Glutamatergic neuron (in vitro differentiated cells): ENCODE measurements around the gene RIOK3. TPM values are rescaled to one million over a fixed set of nuclear protein-coding genes. Genes with fewer than 3 reads are reported as not detected.

ENCODE experiments used
- DNase-seq: peaks from one replicate; pipeline ENCODE4 v3.0.0; 2022
- H3K27ac Mint-ChIP-seq: one replicate; pipeline ENCODE4 v1.8.0; 2020; ENCODE audit warnings: mild to moderate bottlenecking, mixed read lengths, inconsistent platforms; ENCODE audit not compliant: unreplicated experiment
- H3K27me3 Mint-ChIP-seq: one replicate; pipeline ENCODE4 v1.8.0; 2020; ENCODE audit warnings: mild to moderate bottlenecking, moderate library complexity, mixed read lengths, inconsistent platforms; ENCODE audit not compliant: unreplicated experiment
- H3K36me3 Mint-ChIP-seq: one replicate; pipeline ENCODE4 v1.8.0; 2020; ENCODE audit warnings: mild to moderate bottlenecking, mixed read lengths, inconsistent platforms; ENCODE audit not compliant: unreplicated experiment
- H3K4me1 Mint-ChIP-seq: one replicate; pipeline ENCODE4 v1.8.0; 2020; ENCODE audit warnings: mild to moderate bottlenecking, low read depth, mixed read lengths, inconsistent platforms; ENCODE audit not compliant: unreplicated experiment
- H3K4me3 Mint-ChIP-seq: one replicate; pipeline ENCODE4 v1.8.0; 2020; ENCODE audit warnings: mild to moderate bottlenecking, mixed read lengths, inconsistent platforms; ENCODE audit not compliant: unreplicated experiment
- H3K9me3 Mint-ChIP-seq: one replicate; pipeline ENCODE4 v1.8.0; 2020; ENCODE audit warnings: mild to moderate bottlenecking, moderate library complexity, mixed read lengths, inconsistent platforms; ENCODE audit not compliant: unreplicated experiment
- CTCF ChIP-seq: fragments of 200-600 bp; sonication (generic); IDR thresholded peaks from one replicate; pipeline ENCODE4 v1.5.0; 2021; ENCODE audit not compliant: partially characterized antibody, unreplicated experiment
- total RNA-seq: library from RNA; stranded (reverse); fragmentation: NEBNext Ultra II Directional; extraction: Animal tissue kit (Norgen Biotek cat#: 25700); gene quantifications from one replicate; pipeline ENCODE4 v1.2.1, GENCODE V29; 2021; ENCODE audit not compliant: unreplicated experiment

The RIOK3 gene
- total RNA-seq, 1 donor from 2014 or later = 105 TPM

GRCh38 chr18:23501626-23502025 lies 48.5 kb downstream of the RIOK3 start:
- Mint-ChIP-seq H3K4me1 (peaks cover 12% of the 10 kb centered on the region), H3K36me3 (no peaks in the 10 kb centered on the region), H3K27me3 (peaks cover 2% of the 10 kb centered on the region), H3K27ac (no peak overlapping the region), H3K4me3 (peak overlapping the region; percentile 36), H3K9me3 (peaks cover 7% of the 10 kb centered on the region)
- no peak for TF ChIP-seq CTCF
- no peak for DNase-seq

GRCh38 chr18:23502516-23503037 lies 49.5 kb downstream of the RIOK3 start:
- no peaks in the 10 kb centered on the region for H3K36me3 Mint-ChIP-seq
- TF ChIP-seq CTCF = no peak
- peak overlapping the region; percentile 69 for H3K27ac Mint-ChIP-seq
- H3K4me3 Mint-ChIP-seq = peak overlapping the region; percentile 85
- H3K4me1 Mint-ChIP-seq = peaks cover 12% of the 10 kb centered on the region
- peaks cover 2% of the 10 kb centered on the region for H3K27me3 Mint-ChIP-seq
- peaks cover 7% of the 10 kb centered on the region for H3K9me3 Mint-ChIP-seq
- DNase-seq = no peak

- Mint-ChIP-seq H3K36me3 (no peaks in the 10 kb centered on the region), H3K4me3 (peak within 1 kb of the TSS; percentile 98), H3K4me1 (peaks cover 12% of the 10 kb centered on the region), H3K27ac (peak within 1 kb of the TSS; percentile 69), H3K9me3 (peaks cover 7% of the 10 kb centered on the region), H3K27me3 (peaks cover 2% of the 10 kb centered on the region)
- DNase-seq = peak; percentile 99
- TF ChIP-seq CTCF = no peak
Measured at GRCh38 chr18:23503038-23503962, 50.2 kb downstream of the RIOK3 start, which contains the start of gene RMC1. Gene RMC1 (plus strand): TSS chr18:23503511. CDS start chr18:23503619, 108 bp downstream.

GRCh38 chr18:23503963-23504344 lies 50.9 kb downstream of the RIOK3 start:
- H3K27ac Mint-ChIP-seq = no peak overlapping the region
- no peaks in the 10 kb centered on the region for H3K36me3 Mint-ChIP-seq
- peaks cover 2% of the 10 kb centered on the region for H3K27me3 Mint-ChIP-seq
- peak overlapping the region; percentile 98 for H3K4me3 Mint-ChIP-seq
- DNase-seq = no peak
- peaks cover 7% of the 10 kb centered on the region for H3K9me3 Mint-ChIP-seq
- no peak for TF ChIP-seq CTCF
- peaks cover 11% of the 10 kb centered on the region for H3K4me1 Mint-ChIP-seq

- DNase-seq = no peak
- TF ChIP-seq CTCF = no peak
- Mint-ChIP-seq H3K27me3 (peaks cover 2% of the 10 kb centered on the region), H3K9me3 (peaks cover 7% of the 10 kb centered on the region), H3K4me3 (peak overlapping the region; percentile 98), H3K4me1 (peaks cover 9% of the 10 kb centered on the region), H3K27ac (no peak overlapping the region), H3K36me3 (no peaks in the 10 kb centered on the region)
Measured at GRCh38 chr18:23504720-23505119, 51.6 kb downstream of the RIOK3 start.
